Posterior cingulate gyrus (tissue), 11 donors: Measurements from ENCODE around the gene PAF1.

Experiments
- DNase-seq, 10 donors: peaks; one replicate each; pipeline versions ENCODE4 v3.0.0 to v3.0.0-alpha.2; 2020 to 2021; ENCODE audit warnings: mixed read lengths in 3 of 10
- intact Hi-C: fragments of 100-400 bp; cut with DNase I; formaldehyde crosslinking; loops from one replicate; pipeline ENCODE4 v1.15.1; 2023

PAF1 gene

GRCh38 chr19:39407410-39407659, 16.4 kb upstream of the PAF1 start:
- DNase-seq, result no peak
- intact Hi-C loops, result no loop called here

- DNase-seq, result peak; percentile 52 to 95 (median 80)
- intact Hi-C loops, result no loop called here
These were observed 15.9 kb upstream of the PAF1 start, which contains the start of gene ZFP36 for GRCh38 chr19:39406656-39407409. TSS of gene ZFP36 (plus strand) at chr19:39406847. CDS start at chr19:39406905, 58 bp downstream.

GRCh38 chr19:39405958-39406655, 15.2 kb upstream of the PAF1 start:
- DNase-seq, result peak in 2 of 10 donors; percentile 50 to 66
- intact Hi-C loops, result no loop called here

GRCh38 chr19:39405261-39405957, 14.5 kb upstream of the PAF1 start:
- DNase-seq, result no peak

GRCh38 chr19:39403331-39404312, 12.7 kb upstream of the PAF1 start:
- intact Hi-C loops, result no loop called here
- DNase-seq, result peak in 9 of 10 donors; percentile 53 to 95 (median 75)

More at GRCh38 chr19:39405261-39405957, 14.5 kb upstream of the PAF1 start:
- intact Hi-C loops, result no loop called here

GRCh38 chr19:39402346-39403300, 11.7 kb upstream of the PAF1 start:
- intact Hi-C loops, result no loop called here
- peak; percentile 49 to 94 (median 70) for DNase-seq

- intact Hi-C loops, result no loop called here
- DNase-seq, result no peak
These were observed 10.8 kb upstream of the PAF1 start for GRCh38 chr19:39401549-39402345.

- intact Hi-C loops, result no loop called here
- DNase-seq, result no peak
These were observed 10.2 kb upstream of the PAF1 start for GRCh38 chr19:39401070-39401548.

GRCh38 chr19:39400061-39400460, 9.2 kb upstream of the PAF1 start:
- intact Hi-C loops, result no loop called here
- DNase-seq, result no peak

- intact Hi-C loops, result no loop called here
- DNase-seq, result no peak
These were observed 8.8 kb upstream of the PAF1 start for GRCh38 chr19:39399668-39400050.

GRCh38 chr19:39398297-39398864, 7.5 kb upstream of the PAF1 start:
- intact Hi-C loops, result no loop called here
- peak in 5 of 10 donors; percentile 31 to 90 (median 44) for DNase-seq

GRCh38 chr19:39397360-39398296, 6.7 kb upstream of the PAF1 start:
- DNase-seq, result peak; percentile 56 to 97 (median 85)
- intact Hi-C loops, result loop anchor here (1.0 kb wide), 2 partner anchors 14 to 135 kb away; partner anchors contain the start of gene EID2B

- peak in 1 of 10 donors; percentile 72 for DNase-seq
- intact Hi-C loops, result no loop called here
These were observed 505 bp downstream of the PAF1 start for GRCh38 chr19:39390451-39390750.

GRCh38 chr19:39389631-39390414, 1.1 kb downstream of the PAF1 start:
- intact Hi-C loops, result no loop called here
- DNase-seq, result peak in 1 of 10 donors; percentile 50

- intact Hi-C loops, result no loop called here
- peak in 1 of 10 donors; percentile 39 for DNase-seq
These were observed 2.2 kb downstream of the PAF1 start for GRCh38 chr19:39388657-39389056.

GRCh38 chr19:39386557-39386956, 4.3 kb downstream of the PAF1 start:
- intact Hi-C loops, result no loop called here

More at GRCh38 chr19:39386557-39386956, 4.3 kb downstream of the PAF1 start:
- peak in 1 of 10 donors; percentile 65 for DNase-seq
